Nephron (organoid): ENCODE data around the gene CCER1.

Source experiments
- H3K27ac Mint-ChIP-seq, 3 experiments: 2 replicates each; pipeline ENCODE4 v1.8.0; 2020; ENCODE audit warnings: mixed read lengths in 3 of 3, mild to moderate bottlenecking in 2 of 3, moderate library complexity in 1 of 3
- H3K27me3 Mint-ChIP-seq: 2 replicates; pipeline ENCODE4 v1.8.0; 2021; ENCODE audit warnings: low read depth, mild to moderate bottlenecking, moderate library complexity, mixed read lengths
- H3K36me3 Mint-ChIP-seq: 2 replicates; pipeline ENCODE4 v1.8.0; 2020; ENCODE audit warnings: low read depth, mixed read lengths
- H3K4me1 Mint-ChIP-seq: 2 replicates; pipeline ENCODE4 v1.8.0; 2020; ENCODE audit warnings: mixed read lengths
- H3K4me3 Mint-ChIP-seq, 3 experiments: 2 replicates each; pipeline ENCODE4 v1.8.0; 2020; ENCODE audit warnings: mild to moderate bottlenecking in 3 of 3, mixed read lengths in 3 of 3, moderate library complexity in 2 of 3
- H3K9me3 Mint-ChIP-seq: 2 replicates; pipeline ENCODE4 v1.8.0; 2020; ENCODE audit warnings: mixed read lengths
- CTCF ChIP-seq, 3 experiments: fragments of 200-600 bp; sonication (generic); IDR thresholded peaks; one replicate each; pipeline ENCODE4 v1.5.0; 2021; ENCODE audit warnings: antibody characterized with exemption in 3 of 3; ENCODE audit not compliant: unreplicated experiment in 3 of 3

The CCER1 gene

GRCh38 chr12:90905691-90906370, 49.1 kb downstream of the CCER1 start:
- no peak overlapping the region for H3K4me3 Mint-ChIP-seq
- H3K27me3 Mint-ChIP-seq = no peaks in the 10 kb centered on the region
- no peaks in the 10 kb centered on the region for H3K9me3 Mint-ChIP-seq
- no peaks in the 10 kb centered on the region for H3K36me3 Mint-ChIP-seq
- H3K27ac Mint-ChIP-seq = no peak overlapping the region
- H3K4me1 Mint-ChIP-seq = peaks cover 6% of the 10 kb centered on the region
- TF ChIP-seq CTCF (IDR thresholded peaks at IDR 0.05; ENCODE audit: unreplicated experiment in 3 of 3) = no peak

GRCh38 chr12:90902596-90902995, 52.4 kb downstream of the CCER1 start:
- Mint-ChIP-seq H3K9me3 (no peaks in the 10 kb centered on the region), H3K4me3 (no peak overlapping the region), H3K27me3 (no peaks in the 10 kb centered on the region), H3K27ac (no peak overlapping the region), H3K4me1 (no peaks in the 10 kb centered on the region), H3K36me3 (no peaks in the 10 kb centered on the region)
- no peak for TF ChIP-seq CTCF (IDR thresholded peaks at IDR 0.05; ENCODE audit: unreplicated experiment in 3 of 3)
